Esophagus squamous epithelium (tissue), 5 donors: ENCODE data around the gene CTSD. TPM values are rescaled to one million over a fixed set of nuclear protein-coding genes. Genes with fewer than 3 reads are reported as not detected.
A peak's percentile ranks its signal among the peaks of the same experiment; 100 is the strongest.

ENCODE experiments used
- DNase-seq: peaks from one replicate; lab custom pipeline; 2025; lab: John Stamatoyannopoulos, UW
- H3K27ac ChIP-seq, 4 donors: fragments of 200-600 bp; sonication (generic); one replicate each; pipeline ENCODE4 v1.5.1; 2016 to 2019; ENCODE audit warnings: mild to moderate bottlenecking in 1 of 4
- H3K27me3 ChIP-seq, 4 donors: fragments of 200-600 bp; sonication (generic); 1 replicate in 3 of 4; 2 replicates in 1 of 4; pipeline versions ENCODE4 v1.5.1 to v1.6.0; 2017 to 2021; ENCODE audit warnings: antibody characterized with exemption in 1 of 4
- H3K36me3 ChIP-seq, 3 donors: fragments of 200-600 bp; sonication (generic); one replicate each; pipeline ENCODE4 v1.5.1; 2016 to 2019
- H3K4me1 ChIP-seq, 3 donors: fragments of 200-600 bp; sonication (generic); one replicate each; pipeline ENCODE4 v1.5.1; 2017 to 2019
- H3K4me3 ChIP-seq, 4 donors: fragments of 200-600 bp; sonication (generic); 1 replicate in 3 of 4; 2 replicates in 1 of 4; pipeline ENCODE4 v1.5.1; 2016 to 2019; ENCODE audit warnings: mild to moderate bottlenecking in 2 of 4, moderate library complexity in 1 of 4
- H3K9me3 ChIP-seq, 3 donors: fragments of 200-600 bp; sonication (generic); one replicate each; pipeline ENCODE4 v1.5.1; 2016 to 2019
- POLR2A ChIP-seq, 4 donors: fragments of 450-650 bp; IDR thresholded peaks; one replicate each; pipeline ENCODE4 v1.6.1; 2017; ENCODE audit warnings: antibody characterized with exemption in 4 of 4, mild to moderate bottlenecking in 4 of 4, moderate library complexity in 3 of 4
- WGBS, 2 donors: methylation state at CpG; one replicate each; pipeline ENCODE4 v1.1.5; 2018; 5-methylcytosine and 5-hydroxymethylcytosine counted together
- intact Hi-C: fragments of 100-400 bp; cut with DNase I; formaldehyde crosslinking; loops from one replicate; pipeline ENCODE4 v1.15.0; 2022
- total RNA-seq, 4 donors: library from RNA; depleted of rRNA; stranded (reverse); fragments of >200 nt; gene quantifications; one replicate each; pipeline ENCODE4 v1.1.0, GENCODE V29; 2016
- TF ChIP-seq, protein P1 (sequence below), 6 experiments: fragments of 450-650 bp in 4 of 6; fragments of 200-600 bp in 2 of 6; sonication (generic) in 2 of 6; IDR thresholded peaks; one replicate each; pipeline ENCODE4 v1.5.1; 2016 to 2019; ENCODE audit warnings: antibody characterized with exemption in 6 of 6, mild to moderate bottlenecking in 4 of 6, moderate library complexity in 4 of 6
- donor health status: DM: yes; HTN: yes; CAD: no.

The CTSD gene
- total RNA-seq, 4 donors from 2014 or later: 369 to 649 (median 567) TPM

DNA sequence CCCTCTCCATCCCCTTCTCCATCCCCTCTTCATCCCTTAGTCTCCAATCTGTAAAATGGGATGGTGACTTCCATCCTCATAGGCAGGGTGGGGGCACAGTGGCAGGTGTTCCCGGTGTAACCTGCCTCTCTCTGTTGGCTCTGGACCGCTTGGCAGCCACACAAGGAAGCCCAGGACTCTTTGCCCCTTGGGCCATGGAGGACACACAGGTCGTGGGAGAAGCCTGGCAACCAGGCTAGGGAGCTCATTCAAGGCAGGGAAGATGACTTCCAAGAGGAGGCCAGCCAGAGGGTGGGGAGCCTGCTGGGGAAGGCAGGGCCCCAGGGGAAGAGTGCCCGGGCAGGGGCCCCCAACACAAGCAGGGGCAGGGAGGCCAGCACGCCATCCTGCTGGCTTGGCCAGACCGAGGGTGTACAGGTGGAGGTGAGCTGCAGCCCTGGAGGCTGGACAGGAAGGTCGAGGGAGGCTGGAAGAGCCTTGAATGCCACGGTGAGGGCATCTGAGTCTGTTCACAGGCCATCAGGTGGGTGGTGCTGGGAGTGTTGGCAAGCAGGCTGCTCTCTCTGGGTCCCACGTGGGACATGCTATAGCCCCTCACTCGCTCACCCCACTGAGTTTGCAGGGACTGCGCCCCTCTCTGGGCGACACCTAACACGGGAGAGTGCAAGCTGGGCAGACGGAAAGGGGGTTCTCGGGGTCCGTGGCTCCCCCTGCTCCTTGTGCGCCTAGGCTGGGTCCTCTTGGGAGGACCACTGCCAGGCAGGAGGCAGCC lies 15.5 kb upstream of the CTSD start:
- Histone ChIP-seq H3K27me3 (peaks cover 0 to 52% (median 0%) of the 10 kb centered on the region in 4 donors), H3K27ac (no peak overlapping the region), H3K4me3 (no peak overlapping the region), H3K9me3 (no peaks in the 10 kb centered on the region), H3K4me1 (peaks cover 8 to 27% (median 12%) of the 10 kb centered on the region in 3 donors), H3K36me3 (no peaks in the 10 kb centered on the region)
- WGBS, 2 donors: 56 to 76% methylated on average over 6 to 9 of the region's 17 CpGs
- intact Hi-C loops: no loop called here
- DNase-seq: no peak
- TF ChIP-seq, protein P1, sequence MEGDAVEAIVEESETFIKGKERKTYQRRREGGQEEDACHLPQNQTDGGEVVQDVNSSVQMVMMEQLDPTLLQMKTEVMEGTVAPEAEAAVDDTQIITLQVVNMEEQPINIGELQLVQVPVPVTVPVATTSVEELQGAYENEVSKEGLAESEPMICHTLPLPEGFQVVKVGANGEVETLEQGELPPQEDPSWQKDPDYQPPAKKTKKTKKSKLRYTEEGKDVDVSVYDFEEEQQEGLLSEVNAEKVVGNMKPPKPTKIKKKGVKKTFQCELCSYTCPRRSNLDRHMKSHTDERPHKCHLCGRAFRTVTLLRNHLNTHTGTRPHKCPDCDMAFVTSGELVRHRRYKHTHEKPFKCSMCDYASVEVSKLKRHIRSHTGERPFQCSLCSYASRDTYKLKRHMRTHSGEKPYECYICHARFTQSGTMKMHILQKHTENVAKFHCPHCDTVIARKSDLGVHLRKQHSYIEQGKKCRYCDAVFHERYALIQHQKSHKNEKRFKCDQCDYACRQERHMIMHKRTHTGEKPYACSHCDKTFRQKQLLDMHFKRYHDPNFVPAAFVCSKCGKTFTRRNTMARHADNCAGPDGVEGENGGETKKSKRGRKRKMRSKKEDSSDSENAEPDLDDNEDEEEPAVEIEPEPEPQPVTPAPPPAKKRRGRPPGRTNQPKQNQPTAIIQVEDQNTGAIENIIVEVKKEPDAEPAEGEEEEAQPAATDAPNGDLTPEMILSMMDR (IDR thresholded peaks at IDR 0.05): no peak
- no peak for TF ChIP-seq POLR2A (IDR thresholded peaks at IDR 0.05)

DNA sequence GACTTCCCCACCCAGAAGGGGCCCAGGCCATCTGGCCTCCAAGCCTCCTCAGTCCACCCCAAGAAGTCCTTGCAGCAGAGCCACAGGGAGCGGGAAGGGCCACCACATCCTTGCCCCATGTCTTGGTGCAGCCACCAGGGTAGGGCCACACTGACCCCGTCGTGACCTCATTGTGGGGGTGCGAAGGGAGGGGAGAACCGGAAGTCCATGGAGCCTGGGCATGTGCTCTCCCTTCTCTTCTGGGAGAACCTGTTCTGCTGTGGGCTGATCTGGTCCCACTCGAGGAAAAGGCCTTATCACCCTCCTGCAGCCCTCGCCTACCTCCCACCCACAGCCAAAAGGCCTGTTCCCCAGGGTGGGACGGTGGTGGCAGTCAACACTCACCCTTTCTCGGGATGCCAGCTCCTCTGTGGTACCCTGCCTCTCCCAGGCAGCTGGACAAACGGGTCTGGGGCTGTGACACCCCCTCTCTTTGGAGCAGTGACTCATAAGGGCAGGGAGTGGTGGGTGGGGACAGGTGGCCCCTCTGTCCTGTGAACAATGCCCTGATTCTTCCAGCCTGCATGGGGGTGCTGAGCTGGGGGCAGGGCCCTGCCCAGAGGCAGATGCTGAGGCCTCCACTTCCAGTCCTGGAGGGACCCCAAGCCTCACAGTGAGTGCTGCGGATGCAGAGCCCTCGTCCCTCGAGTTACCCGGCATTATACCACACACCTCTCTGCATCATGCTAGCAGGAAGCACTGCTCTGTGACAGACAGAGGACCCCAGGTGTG lies 14.6 kb upstream of the CTSD start:
- H3K27me3 ChIP-seq: peaks cover 0 to 48% (median 0%) of the 10 kb centered on the region in 4 donors
- peak overlapping the region in 1 of 4 donors; percentile 21 for H3K27ac ChIP-seq
- intact Hi-C loops: no loop called here
- no peak overlapping the region for H3K4me3 ChIP-seq
- H3K4me1 ChIP-seq: peaks cover 9 to 31% (median 16%) of the 10 kb centered on the region in 3 donors
- TF ChIP-seq POLR2A (IDR thresholded peaks at IDR 0.05): no peak
- TF ChIP-seq, protein P1 (IDR thresholded peaks at IDR 0.05): no peak
- H3K9me3 ChIP-seq: no peaks in the 10 kb centered on the region
- DNase-seq: no peak
- 60% methylated on average over 1 of the region's 14 CpGs; no CpG with 5 or more reads in 1 of the 2 donors for whole genome bisulfite sequencing, 2 donors
- no peaks in the 10 kb centered on the region for H3K36me3 ChIP-seq

DNA sequence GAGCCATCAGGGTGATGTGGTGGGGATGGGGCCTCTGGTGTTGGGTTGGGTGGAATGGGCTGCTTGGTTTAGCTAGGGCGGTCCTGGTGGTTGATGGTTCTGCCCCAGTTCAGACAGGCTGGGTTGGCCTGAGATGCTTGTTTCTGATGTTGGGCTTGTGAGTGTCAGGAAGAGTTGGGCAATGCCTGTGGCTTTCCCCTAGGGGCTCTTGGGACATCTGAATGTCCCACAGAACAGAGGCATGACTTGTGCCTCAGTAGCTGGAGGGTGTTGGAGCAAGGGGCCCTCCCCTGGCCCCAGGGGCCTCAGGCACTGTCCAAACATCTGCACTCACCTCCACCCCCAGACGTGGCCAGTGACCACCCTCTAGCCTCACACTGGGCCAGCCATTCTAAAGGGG lies 14.0 kb upstream of the CTSD start:
- H3K27me3 ChIP-seq: peaks cover 0 to 42% (median 0%) of the 10 kb centered on the region in 4 donors
- no peaks in the 10 kb centered on the region for H3K9me3 ChIP-seq
- no peak overlapping the region for H3K4me3 ChIP-seq
- H3K36me3 ChIP-seq: no peaks in the 10 kb centered on the region
- DNase-seq: no peak
- peaks cover 15 to 37% (median 22%) of the 10 kb centered on the region in 3 donors for H3K4me1 ChIP-seq
- intact Hi-C loops: no loop called here
- TF ChIP-seq, protein P1 (IDR thresholded peaks at IDR 0.05): no peak
- TF ChIP-seq POLR2A (IDR thresholded peaks at IDR 0.05): no peak
- WGBS, 2 donors: 90% methylated on average over 1 of the region's 2 CpGs; no CpG with 5 or more reads in 1 of the 2 donors
- H3K27ac ChIP-seq: peak overlapping the region in 1 of 4 donors; percentile 21

DNA sequence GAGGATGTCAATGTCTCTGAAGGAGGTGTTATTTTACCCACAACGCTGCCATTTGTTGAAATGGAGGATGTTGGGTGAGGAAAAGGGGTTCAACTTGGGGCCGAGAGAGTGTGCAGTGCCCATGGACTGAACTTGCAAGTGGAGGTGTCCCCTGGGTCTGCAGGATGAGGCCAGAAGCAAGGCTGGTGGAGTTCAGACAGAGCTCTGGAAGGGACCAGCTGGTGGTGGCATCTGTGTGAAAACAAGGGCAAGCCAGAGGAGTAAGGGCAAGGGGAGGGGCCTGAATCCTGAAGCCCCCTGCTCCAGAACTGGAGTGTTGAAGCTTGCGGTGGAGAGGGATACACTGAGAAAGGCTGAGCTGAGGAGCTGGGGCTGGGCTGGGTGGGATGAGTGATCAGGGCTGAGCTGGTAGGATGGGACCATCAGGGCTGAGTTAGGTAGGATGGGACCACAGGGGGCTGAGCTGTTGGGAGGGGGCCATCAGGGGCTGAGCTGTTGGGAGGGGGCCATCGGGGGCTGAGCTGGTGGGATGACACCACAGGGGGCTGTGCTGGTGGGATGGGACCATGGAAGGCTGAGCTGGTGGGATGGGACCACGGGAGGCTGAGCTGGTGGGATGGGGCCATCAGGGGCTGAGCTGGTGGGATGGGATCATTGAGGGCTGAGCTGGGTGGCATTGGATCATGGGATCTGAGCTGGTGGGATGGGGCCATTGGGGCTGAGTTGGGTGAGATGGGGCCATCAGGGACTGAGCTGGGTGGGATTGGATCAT lies 13.4 kb upstream of the CTSD start:
- WGBS, 2 donors: 79 to 90% methylated on average over 2 to 5 of the region's 5 CpGs
- H3K27me3 ChIP-seq: peaks cover 0 to 36% (median 0%) of the 10 kb centered on the region in 4 donors
- H3K4me3 ChIP-seq: no peak overlapping the region
- no peak overlapping the region for H3K27ac ChIP-seq
- no peaks in the 10 kb centered on the region for H3K36me3 ChIP-seq
- intact Hi-C loops: no loop called here
- H3K9me3 ChIP-seq: no peaks in the 10 kb centered on the region
- peaks cover 19 to 43% (median 28%) of the 10 kb centered on the region in 3 donors for H3K4me1 ChIP-seq
- TF ChIP-seq POLR2A (IDR thresholded peaks at IDR 0.05): no peak
- TF ChIP-seq, protein P1 (IDR thresholded peaks at IDR 0.05): no peak
- no peak for DNase-seq
